Large intestine (tissue), 3 donors: ENCODE measurements around the gene ICE1. TPM values are rescaled to one million over a fixed set of nuclear protein-coding genes. Genes with fewer than 3 reads are reported as not detected.

Experiments used
- DNase-seq, 2 donors: peaks; one replicate each; pipeline versions ENCODE4 v3.0.0 to v3.0.0-alpha.2; 2013
- H3K27ac ChIP-seq: one replicate; pipeline ENCODE4 v1.5.1; 2013; ENCODE audit warnings: low read length
- H3K27me3 ChIP-seq: 2 replicates; pipeline ENCODE4 v1.6.1; 2013; ENCODE audit warnings: low read length; ENCODE audit not compliant: control insufficient read depth, insufficient read depth
- H3K36me3 ChIP-seq: 2 replicates; pipeline ENCODE4 v1.6.1; 2013; ENCODE audit warnings: low read length; ENCODE audit not compliant: control insufficient read depth, insufficient read depth
- H3K4me1 ChIP-seq: one replicate; pipeline ENCODE4 v1.6.1; 2013; ENCODE audit warnings: low read length; ENCODE audit not compliant: control insufficient read depth, insufficient read depth
- H3K4me3 ChIP-seq: one replicate; pipeline ENCODE4 v1.5.1; 2013; ENCODE audit warnings: low read length
- H3K9me3 ChIP-seq: one replicate; pipeline ENCODE4 v1.6.1; 2013; ENCODE audit warnings: mild to moderate bottlenecking, low read depth, low read length, moderate library complexity; ENCODE audit not compliant: control insufficient read depth
- WGBS: methylation state at CpG from one replicate; pipeline ENCODE4 v1.1.5; 2013; ENCODE audit warnings: low lambda C conversion rate; ENCODE audit not compliant: insufficient coverage; 5-methylcytosine and 5-hydroxymethylcytosine counted together
- polyA plus RNA-seq: library from polyadenylated mRNA; unstranded; fragments of 120-200 nt; gene quantifications from one replicate; pipeline ENCODE4 v1.2.1, GENCODE V29; 2013

ICE1 gene
- polyA plus RNA-seq, 1 donor, result 20.9 TPM

DNA sequence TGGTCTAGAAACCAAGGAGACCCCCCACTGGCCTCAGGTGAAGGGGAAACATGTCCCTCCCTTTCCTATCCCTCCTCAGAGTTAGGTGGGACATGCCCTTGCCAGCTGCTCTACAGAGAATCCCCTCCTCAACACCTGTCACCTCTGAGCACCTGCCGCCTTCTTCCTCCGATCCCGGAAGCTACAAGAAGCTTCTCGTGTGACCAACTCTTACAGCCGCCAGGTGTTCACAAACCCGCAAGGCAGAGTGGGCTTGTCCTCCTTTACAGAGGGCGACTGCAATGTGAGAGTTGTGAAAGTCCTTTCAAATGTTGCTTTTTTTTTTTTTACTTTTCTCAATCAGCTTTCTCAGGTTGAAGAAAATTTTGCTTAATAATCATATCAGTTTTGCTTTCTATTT is 3.7 kb upstream of the ICE1 start:
- DNase-seq, result no peak

DNA sequence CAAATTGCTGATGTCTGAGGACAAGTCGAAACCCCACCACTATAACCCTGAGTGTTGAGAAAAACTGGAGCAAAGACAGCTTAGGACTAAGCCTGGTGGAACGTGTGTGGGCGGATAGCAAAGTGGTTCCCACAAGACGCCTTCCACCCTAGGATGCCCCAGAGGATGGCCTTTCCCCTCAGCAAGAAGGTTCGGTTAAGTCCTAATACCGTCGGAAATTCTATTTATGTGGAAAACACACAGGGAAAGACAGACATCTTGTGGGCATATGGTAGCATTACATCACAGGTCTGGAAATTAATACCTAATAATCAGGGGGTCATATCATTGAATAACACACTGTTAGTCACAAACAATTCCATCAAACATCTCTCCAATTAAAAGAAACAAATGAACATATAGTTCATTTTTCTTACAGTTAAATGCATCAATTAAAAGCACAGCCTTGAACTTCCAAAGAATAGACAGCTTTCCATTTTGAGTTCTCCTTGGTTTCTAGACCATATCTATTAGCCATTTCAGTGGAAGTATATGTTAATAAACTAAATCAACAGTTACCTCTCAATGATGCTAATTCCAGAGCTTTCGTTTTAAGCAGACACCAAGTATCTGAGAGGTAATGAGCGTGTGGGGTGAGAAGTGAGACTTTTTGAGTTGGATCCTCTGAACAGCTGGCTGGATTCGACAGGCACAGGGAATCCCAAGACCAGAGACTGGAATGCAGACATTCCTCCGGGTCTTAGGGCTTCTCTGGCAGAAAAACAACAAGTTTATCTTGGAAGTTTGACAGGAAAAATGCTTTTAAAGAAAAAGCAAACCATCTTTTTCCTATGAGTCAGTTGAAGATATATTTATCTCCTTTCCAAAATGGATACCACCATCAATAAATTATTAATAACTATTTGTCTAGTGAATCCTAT is 2.9 kb upstream of the ICE1 start:
- Histone ChIP-seq H3K27ac (no peak overlapping the region), H3K4me1 (peaks cover 16% of the 10 kb centered on the region), H3K36me3 (no peaks in the 10 kb centered on the region), H3K9me3 (no peaks in the 10 kb centered on the region), H3K4me3 (no peak overlapping the region), H3K27me3 (no peaks in the 10 kb centered on the region)
- DNase-seq, result peak in 1 of 2 donors; percentile 31
- 47% methylated on average over 3 of the region's 11 CpGs for WGBS

More for the DNA sequence above, 3.7 kb upstream of the ICE1 start:
- H3K27ac ChIP-seq, result no peak overlapping the region
- H3K4me3 ChIP-seq, result no peak overlapping the region
- H3K36me3 ChIP-seq, result no peaks in the 10 kb centered on the region
- H3K9me3 ChIP-seq, result no peaks in the 10 kb centered on the region
- H3K27me3 ChIP-seq, result no peaks in the 10 kb centered on the region
- 100% methylated on average over 1 of the region's 7 CpGs for WGBS
- H3K4me1 ChIP-seq, result peaks cover 13% of the 10 kb centered on the region

DNA sequence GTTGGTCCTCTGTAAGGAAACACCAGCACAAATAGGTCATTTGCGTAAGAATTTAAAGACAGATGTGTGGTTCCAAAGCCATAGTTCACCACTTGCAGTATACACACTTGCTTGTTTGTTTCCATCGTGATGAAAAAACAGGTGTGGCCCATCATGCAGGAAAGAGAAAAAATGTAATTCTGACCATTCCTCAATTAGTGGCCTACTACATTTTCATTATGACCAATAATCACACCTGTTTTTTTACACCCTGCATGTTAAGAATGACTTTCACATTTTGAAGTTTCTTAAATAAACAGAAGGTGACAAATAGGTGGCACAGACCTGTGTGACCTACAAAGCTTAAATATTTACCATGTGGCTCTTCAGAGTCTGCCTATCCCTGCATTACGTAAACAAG is 2.2 kb upstream of the ICE1 start:
- DNase-seq, result no peak
- H3K4me1 ChIP-seq, result peaks cover 16% of the 10 kb centered on the region
- no CpG with 5 or more reads among the region's 3 CpGs for WGBS

GRCh38 chr5:5421149-5421960 is 1.1 kb upstream of the ICE1 start:
- Histone ChIP-seq H3K27ac (peak overlapping the region; percentile 82), H3K4me3 (peak overlapping the region; percentile 84), H3K27me3 (no peaks in the 10 kb centered on the region), H3K36me3 (no peaks in the 10 kb centered on the region), H3K4me1 (peaks cover 16% of the 10 kb centered on the region), H3K9me3 (no peaks in the 10 kb centered on the region)
- DNase-seq, result peak in 1 of 2 donors; percentile 62
- WGBS, result 21% methylated on average over 2 of the region's 24 CpGs

More for the DNA sequence above, 2.2 kb upstream of the ICE1 start:
- Histone ChIP-seq H3K9me3 (no peaks in the 10 kb centered on the region), H3K27me3 (no peaks in the 10 kb centered on the region), H3K4me3 (no peak overlapping the region), H3K36me3 (no peaks in the 10 kb centered on the region), H3K27ac (no peak overlapping the region)

GRCh38 chr5:5422819-5423515 is 490 bp downstream of the ICE1 start:
- no CpG with 5 or more reads among the region's 58 CpGs for WGBS
- H3K9me3 ChIP-seq, result no peaks in the 10 kb centered on the region
- no peaks in the 10 kb centered on the region for H3K27me3 ChIP-seq
- peaks cover 16% of the 10 kb centered on the region for H3K4me1 ChIP-seq
- peak in 1 of 2 donors; percentile 30 for DNase-seq
- peak overlapping the region; percentile 82 for H3K27ac ChIP-seq
- H3K36me3 ChIP-seq, result no peaks in the 10 kb centered on the region
- peak overlapping the region; percentile 84 for H3K4me3 ChIP-seq

DNA sequence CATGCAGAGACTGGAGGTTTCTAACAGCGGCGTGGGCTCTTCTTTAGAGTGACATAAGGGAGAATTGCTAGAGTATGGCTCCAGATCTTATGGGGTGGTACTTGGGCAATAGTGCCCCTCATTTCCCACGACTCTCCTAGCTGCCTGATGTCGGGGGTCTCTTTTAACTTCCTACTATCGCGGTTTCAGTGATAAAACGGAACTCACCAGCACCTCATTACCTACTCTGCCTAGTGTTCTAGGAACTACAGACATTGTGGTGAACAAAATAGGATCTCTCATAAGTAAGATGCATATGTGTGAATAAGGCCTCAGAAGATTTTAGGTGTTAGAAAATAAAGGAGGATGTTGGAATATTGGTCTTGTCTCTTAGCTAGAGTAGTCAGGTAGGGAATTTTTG is 1.1 kb downstream of the ICE1 start:
- Histone ChIP-seq H3K27ac (no peak overlapping the region), H3K4me1 (peaks cover 16% of the 10 kb centered on the region), H3K4me3 (peak overlapping the region; percentile 84), H3K27me3 (no peaks in the 10 kb centered on the region), H3K9me3 (no peaks in the 10 kb centered on the region), H3K36me3 (no peaks in the 10 kb centered on the region)
- WGBS, result 17% methylated on average over 2 of the region's 7 CpGs
- no peak for DNase-seq

- H3K4me1 ChIP-seq, result peaks cover 20% of the 10 kb centered on the region
- H3K27me3 ChIP-seq, result no peaks in the 10 kb centered on the region
- no peak overlapping the region for H3K4me3 ChIP-seq
- DNase-seq, result no peak
- H3K27ac ChIP-seq, result no peak overlapping the region
- H3K9me3 ChIP-seq, result no peaks in the 10 kb centered on the region
- no peaks in the 10 kb centered on the region for H3K36me3 ChIP-seq
- WGBS, result 100% methylated on average over 2 of the region's 2 CpGs
These were observed 2.3 kb downstream of the ICE1 start for GRCh38 chr5:5424736-5425135.

GRCh38 chr5:5430136-5430535 is 7.7 kb downstream of the ICE1 start:
- no peak overlapping the region for H3K4me3 ChIP-seq
- WGBS, result no CpG with 5 or more reads among the region's 3 CpGs
- no peaks in the 10 kb centered on the region for H3K36me3 ChIP-seq
- H3K27ac ChIP-seq, result peak overlapping the region; percentile 25
- peaks cover 4% of the 10 kb centered on the region for H3K4me1 ChIP-seq
- peak in 1 of 2 donors; percentile 37 for DNase-seq
- no peaks in the 10 kb centered on the region for H3K27me3 ChIP-seq
- no peaks in the 10 kb centered on the region for H3K9me3 ChIP-seq

- no peaks in the 10 kb centered on the region for H3K9me3 ChIP-seq
- peaks cover 4% of the 10 kb centered on the region for H3K4me1 ChIP-seq
- DNase-seq, result no peak
- no peak overlapping the region for H3K4me3 ChIP-seq
- H3K27me3 ChIP-seq, result no peaks in the 10 kb centered on the region
- H3K36me3 ChIP-seq, result peaks cover 3% of the 10 kb centered on the region
- no peak overlapping the region for H3K27ac ChIP-seq
- WGBS, result no CpG with 5 or more reads among the region's 4 CpGs
These were observed 9.7 kb downstream of the ICE1 start for GRCh38 chr5:5432020-5432707.
